ENCODE measurements around the gene CLCN6.

CLCN6 gene

DNA sequence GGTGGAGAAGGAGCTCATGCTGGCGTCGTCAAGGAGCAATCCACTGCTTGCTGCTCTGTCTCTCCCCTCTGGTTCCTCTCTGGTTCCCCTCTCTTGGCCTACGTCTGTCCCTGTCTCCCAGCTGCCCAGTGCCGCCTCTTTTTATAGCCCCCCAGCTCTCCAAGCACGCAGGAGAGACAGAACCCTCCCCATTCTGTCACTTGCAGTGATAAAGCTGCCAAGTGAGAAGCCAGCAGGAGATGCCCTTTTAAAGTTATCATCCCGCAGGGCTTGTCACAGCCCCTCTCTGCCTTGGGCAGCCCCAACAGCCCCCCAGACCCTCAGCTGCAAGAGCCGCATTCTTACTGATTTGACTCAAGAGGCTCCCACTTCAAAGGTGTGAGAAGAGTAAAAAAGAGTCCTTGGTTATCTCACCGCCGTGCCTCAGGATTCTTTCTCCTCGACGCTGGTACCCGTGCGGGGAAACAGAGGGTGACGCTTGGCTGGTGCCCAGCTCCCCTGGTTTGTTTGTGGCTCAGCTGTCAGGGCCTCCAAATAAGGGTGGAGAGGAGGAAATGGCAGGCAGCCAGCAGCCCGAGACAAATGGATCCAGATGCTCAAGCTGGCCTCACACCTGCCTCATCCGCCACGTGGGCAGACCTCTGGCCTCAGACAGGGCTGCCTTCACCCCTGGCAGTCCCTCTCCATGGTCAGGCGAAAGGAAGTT lies 41.8 kb downstream of the CLCN6 start, which contains the start of gene NPPA:
Gene NPPA (minus strand): TSS at position 117 of the 706 bp plus-strand sequence. CDS start 99 bp downstream, at position 18.
- in situ Hi-C loops (cut with MboI; ENCODE audit: low sequenced_read_pairs), result no loop called here

DNA sequence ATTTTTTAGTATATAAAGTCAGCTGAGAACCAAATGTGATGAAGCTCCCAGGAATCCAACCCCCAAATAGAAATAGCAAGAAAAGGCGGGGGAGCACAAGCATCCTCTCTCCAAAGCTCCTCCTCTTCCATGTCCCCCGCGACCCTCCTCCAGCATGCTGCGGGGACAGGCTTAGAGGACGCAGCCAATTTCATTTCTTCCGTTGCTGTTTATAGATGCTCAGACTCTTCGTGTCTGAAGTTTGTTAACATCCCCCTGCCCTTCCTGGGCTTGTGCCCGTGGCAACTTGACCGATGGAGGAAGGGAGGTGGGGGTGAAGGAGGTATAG lies 42.3 kb downstream of the CLCN6 start:
- in situ Hi-C loops (cut with MboI; ENCODE audit: low sequenced_read_pairs), result no loop called here

DNA sequence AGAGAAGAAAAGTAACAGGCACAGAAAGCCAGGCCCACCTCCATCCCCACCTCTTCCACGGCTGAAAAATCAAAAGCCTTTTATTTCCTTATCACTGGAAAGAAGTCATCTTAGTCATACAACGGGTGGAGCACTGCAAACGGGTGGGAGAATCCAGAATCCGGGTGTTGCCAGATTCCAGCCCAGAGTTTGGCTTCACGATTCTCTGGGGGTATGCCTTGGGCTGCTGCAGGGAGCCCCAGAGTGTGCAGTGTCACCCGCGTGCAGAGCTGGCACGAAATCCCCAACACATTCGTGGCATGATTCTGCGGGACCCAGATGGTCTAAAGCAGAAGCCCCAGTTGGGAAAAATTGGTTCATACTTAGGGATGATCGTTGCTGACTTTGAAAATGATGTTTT lies 44.2 kb downstream of the CLCN6 start:
- in situ Hi-C loops (cut with MboI; ENCODE audit: low sequenced_read_pairs), result no loop called here

DNA sequence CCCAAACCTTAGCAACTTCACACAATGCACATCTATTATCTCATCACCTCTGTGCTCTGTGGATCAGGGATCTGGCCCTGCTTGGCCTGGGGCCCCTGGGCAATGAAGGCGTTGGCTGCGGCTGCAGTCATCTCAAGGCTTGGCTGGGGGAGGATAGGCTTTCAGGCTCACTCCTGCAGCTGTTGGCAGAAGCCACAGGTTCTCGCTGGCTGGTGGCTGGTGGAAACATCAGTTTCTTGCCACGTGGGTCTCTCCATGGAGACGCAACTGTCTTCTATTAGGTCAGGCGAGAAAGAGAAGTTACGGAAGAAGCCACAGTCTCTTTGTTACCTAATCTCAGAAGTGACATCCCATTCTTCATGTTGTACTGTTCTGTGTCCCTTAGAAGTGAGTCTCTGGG lies 45.2 kb downstream of the CLCN6 start:
- in situ Hi-C loops (cut with MboI; ENCODE audit: low sequenced_read_pairs), result no loop called here

DNA sequence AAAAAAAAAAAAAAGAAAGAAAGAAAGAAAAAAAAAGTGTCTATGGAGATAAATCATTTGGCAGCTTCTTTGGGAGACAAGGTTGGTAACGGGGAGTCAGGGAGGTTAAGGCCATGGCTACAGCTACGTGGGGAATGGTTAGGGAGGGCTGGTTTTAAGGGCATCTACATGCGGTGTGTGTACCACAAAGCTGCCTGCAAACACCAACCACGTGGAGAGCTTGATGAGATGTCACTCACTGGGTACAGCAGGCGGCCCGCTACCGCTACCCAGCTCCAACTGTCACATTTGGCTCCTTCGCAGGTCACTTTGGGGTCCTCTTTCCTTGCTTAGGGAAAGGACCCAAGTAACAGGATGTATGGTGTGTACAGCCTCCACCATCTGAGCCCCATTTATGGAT lies 48.5 kb downstream of the CLCN6 start:
- in situ Hi-C loops (cut with MboI; ENCODE audit: low sequenced_read_pairs), result no loop called here

DNA sequence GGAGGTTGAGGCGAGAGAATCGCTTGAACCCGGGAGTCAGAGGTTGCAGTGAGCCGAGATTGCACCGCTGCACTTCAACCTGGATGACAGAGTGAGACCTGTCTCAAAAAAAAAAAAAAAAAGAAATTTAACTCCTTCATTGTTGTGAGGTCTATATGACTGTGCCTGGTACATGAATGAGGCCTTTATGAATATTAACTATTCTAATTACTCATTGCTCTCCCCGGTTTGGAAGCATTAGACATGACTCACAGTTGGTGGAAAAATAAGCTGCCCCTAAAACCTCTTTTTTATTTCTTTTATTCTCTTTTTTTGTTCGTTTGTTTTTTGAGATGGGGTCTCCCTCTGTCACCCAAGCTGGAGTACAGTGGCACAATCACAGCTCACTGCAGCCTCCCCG lies 49.4 kb downstream of the CLCN6 start:
- in situ Hi-C loops (cut with MboI; ENCODE audit: low sequenced_read_pairs), result no loop called here

DNA sequence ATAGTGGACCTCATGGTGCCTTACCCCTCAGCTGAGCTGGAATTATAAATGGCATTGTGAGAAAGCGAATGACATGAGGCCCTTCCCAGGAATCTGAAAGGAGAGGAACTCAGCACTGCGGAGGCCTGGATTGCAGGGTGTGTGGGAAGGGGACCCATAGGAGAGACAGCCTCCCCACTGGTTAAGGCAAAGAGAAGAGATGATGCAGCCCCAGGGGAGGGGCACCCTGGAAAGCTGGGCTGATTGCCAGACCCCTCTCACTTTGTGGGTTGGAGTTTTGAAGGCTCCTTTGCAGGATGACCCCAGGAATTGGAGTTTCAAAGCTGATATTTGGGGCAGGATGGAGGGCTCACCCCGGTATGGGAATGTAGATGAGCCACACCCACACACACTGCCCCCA lies 50.7 kb downstream of the CLCN6 start:
- in situ Hi-C loops (cut with MboI; ENCODE audit: low sequenced_read_pairs), result no loop called here

DNA sequence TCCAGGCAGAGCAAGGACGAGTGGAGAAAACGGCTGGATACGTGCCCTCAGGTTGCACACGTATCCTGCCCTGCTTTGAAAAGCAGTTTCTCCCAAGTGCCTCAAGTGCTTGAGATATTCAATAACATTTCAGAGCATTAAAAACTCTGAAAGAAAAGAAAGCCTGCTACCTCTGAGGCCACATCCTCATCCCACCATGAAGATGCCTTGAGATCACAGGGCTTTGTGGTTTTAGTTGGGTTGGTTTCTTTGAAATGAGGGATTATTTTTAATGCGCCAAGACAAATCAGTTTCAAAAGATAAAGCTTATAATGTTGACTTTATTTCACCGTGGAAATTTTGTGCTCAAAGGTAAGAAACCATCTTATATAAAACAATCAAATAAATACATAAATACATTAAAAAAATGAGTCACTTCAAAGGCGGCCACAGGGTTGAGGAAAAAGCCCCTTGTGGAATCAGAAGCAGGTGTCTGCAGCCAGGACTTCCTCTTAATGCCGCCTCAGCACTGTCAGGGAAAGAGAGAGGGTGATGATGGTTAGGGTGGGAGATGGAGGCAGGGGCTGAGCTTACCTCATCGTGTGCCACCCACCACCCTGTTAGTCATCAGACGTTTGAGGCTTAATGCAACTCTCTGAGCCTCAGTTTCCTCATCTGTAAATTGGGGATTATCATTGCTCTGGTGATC lies 51.3 kb downstream of the CLCN6 start:
- in situ Hi-C loops (cut with MboI; ENCODE audit: low sequenced_read_pairs), result no loop called here

DNA sequence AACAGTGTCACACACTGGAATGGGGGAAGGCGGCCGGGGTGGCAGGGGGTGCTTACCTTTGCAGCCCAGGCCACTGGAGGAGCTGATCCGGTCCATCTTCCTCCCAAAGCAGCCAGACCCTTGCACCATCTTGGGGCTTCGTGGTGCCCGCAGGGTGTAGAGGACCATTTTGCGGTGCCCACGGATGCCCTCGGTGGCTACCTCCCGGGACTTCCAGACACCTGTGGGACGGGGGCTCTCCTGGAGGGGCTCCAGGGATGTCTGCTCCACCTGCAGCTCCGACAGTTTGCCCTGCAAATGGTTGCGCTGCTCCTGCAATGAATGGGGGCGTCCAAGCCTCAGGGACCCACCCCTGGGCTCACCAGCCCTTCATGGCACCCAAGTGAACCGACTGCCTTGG lies 52.2 kb downstream of the CLCN6 start:
- in situ Hi-C loops (cut with MboI; ENCODE audit: low sequenced_read_pairs), result no loop called here

DNA sequence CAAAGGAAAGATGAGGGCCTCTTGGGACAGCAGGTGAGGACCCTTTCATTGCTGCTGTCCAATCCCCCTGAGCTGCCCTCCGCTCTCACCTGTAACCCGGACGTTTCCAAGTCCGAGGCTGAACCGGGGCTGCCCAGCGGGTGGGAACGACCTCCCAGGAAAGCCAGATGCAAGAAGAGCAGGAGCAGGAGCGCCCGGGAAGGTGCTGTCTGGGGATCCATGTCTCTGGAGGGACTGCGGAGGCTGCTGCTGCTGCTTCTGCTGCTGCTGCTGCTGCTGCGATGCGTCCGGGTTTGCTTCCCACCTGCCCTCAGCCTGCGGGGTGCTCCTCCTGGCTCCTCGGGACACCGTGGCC lies 52.6 kb downstream of the CLCN6 start, which contains the start of gene NPPB:
Gene NPPB (minus strand): TSS at position 333 of the 355 bp plus-strand sequence. CDS start 112 bp downstream, at position 221.
- in situ Hi-C loops (cut with MboI; ENCODE audit: low sequenced_read_pairs), result no loop called here

DNA sequence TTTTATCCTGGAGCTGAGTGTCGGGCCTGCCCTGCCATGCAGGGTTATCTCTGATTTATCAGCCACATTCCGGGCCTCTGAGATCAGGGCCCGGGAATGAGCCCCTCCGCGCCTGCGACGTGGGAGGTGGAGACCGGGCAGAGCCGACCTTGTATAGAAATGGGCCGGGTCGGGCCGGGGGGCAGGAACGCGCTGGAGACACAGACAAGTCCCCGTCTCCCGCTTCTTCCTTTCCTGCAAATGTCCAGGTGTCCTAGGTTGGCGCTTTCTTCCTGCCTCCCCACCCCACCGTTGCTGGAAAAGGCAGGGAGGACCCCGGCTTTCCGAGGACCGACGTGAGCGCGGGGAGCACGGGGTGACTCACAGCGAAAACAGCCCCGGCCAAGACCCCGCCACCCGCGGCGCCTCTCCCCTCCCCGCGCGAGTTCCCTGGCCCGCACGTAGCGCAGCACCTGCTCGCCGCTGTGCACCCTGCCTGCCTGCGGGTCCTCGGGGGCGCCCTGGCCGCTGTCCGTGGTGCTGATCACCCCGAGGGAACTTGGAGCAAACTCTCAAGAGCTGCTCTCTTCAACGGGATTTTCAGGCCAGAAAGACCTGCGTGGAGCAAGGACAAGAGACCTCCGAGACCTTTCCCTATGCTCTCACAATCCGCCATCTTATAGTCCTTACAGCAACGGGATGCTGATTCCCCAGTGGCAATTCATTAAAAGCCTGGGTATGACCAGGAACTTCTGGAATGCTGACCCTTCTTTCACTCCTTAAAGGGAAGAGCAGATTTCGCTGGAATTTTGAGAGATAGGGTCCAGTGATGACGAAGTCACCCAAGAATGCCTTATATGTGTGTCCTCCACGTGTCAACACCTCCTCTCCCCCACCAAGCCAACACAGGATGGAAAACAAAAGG lies 53.2 kb downstream of the CLCN6 start:
- in situ Hi-C loops (cut with MboI; ENCODE audit: low sequenced_read_pairs), result no loop called here

DNA sequence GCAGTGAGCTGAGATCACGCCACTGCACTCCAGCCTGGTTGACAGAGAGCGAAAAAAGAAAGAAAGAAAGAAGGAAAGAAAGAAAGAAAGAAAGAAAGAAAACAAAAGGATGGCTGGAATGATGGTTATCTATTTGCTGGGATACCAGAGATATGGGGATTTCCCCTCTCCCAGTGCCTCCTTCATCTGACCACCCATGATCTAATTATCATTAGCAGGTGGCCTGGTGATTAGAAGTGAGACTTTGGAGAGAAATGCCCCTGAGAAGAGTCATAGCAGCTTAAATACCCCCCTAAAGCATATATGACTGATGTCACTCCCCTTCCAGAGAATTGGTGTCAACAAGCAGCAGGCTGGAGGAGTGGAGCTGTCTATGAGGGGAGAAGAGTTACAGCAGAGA lies 54.1 kb downstream of the CLCN6 start:
- in situ Hi-C loops (cut with MboI; ENCODE audit: low sequenced_read_pairs), result no loop called here

DNA sequence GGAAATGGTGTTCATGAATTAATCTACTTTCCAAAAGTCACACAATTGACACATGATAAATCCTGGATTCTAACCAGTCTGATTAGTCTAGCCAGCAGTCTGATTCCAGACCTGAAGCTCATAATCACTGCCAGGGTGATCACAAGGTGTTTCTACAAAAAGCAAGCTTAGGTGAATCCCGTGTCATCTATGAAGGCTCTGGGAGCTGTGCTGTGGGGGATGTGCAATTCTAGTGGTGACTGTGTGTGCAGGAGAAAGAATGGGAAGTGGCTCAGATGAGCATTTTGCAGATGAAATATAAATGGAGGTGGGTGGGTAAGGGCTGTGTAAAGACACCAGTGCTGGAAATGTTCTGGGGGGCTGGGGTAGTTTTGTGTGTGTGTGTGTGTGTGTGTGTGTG lies 54.6 kb downstream of the CLCN6 start:
- in situ Hi-C loops (cut with MboI; ENCODE audit: low sequenced_read_pairs), result no loop called here

DNA sequence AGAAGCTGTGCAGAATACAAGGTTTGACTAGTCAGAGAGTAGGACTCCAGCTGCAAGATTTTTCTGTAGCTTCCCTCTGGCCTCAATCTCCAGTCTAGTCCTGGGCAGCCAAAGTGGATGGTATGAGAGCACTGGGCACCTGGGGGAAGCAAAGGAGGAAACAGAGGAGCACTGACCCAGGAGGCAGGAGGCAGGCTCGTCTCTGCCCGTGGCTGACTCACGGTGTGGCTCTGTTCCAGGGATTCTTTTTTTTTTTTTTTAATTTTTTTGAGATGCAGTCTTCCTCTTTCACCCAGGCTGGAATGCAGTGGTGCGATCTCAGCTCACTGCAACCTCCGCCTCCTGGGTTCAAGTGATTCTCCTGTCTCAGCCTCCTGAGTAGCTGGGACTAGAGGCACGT lies 56.9 kb downstream of the CLCN6 start:
- in situ Hi-C loops (cut with MboI; ENCODE audit: low sequenced_read_pairs), result no loop called here

DNA sequence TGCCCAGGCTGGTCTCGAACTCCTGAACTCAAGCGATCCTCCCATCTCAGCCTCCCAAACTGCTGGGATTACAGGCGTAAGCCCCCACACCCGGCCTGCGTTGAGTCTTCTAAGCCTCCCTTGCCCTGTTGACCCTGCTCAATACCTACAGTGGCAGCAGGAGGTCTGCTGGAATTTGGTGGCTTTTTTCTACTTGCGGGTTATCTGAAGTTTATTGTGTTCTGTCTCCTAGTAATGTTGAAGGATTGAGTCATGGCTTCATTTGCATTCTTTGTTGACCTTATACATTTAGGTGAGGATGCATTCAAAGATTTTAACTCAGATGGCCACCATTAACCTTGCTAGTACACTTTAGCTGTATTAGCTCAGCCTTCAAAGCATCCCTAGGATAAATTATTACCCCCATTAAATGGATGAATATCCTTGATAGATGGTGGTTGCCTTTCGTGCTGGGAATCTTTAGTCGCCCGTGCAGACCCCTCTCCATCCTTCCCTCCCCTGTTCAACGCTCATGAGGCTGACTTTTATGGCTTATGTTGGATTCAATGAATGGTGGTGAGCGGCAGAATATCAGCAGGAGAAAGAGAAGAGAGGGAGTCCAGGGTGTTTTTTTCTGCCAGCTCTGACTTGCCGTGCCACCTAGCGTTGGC lies 62.5 kb downstream of the CLCN6 start:
- in situ Hi-C loops (cut with MboI; ENCODE audit: low sequenced_read_pairs), result no loop called here

DNA sequence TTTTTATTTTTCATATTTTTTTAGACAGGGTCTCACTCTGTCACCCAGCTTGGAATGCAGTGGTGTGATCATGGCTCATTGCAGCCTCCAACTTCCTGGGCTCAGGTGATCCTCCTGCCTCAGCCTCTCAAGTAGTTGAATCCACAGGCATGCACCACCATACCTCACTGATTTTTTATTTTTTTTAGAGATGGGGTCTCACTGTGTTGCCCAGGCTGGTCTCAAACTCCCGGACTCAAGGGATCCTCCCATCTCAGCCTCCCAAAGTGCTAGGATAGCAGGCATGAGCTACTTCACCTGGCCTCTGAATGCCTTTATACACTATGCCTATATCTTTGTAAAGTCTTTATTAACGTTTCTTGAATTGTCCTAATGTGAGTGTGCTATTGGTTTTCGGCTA lies 63.1 kb downstream of the CLCN6 start:
- in situ Hi-C loops (cut with MboI; ENCODE audit: low sequenced_read_pairs), result no loop called here

DNA sequence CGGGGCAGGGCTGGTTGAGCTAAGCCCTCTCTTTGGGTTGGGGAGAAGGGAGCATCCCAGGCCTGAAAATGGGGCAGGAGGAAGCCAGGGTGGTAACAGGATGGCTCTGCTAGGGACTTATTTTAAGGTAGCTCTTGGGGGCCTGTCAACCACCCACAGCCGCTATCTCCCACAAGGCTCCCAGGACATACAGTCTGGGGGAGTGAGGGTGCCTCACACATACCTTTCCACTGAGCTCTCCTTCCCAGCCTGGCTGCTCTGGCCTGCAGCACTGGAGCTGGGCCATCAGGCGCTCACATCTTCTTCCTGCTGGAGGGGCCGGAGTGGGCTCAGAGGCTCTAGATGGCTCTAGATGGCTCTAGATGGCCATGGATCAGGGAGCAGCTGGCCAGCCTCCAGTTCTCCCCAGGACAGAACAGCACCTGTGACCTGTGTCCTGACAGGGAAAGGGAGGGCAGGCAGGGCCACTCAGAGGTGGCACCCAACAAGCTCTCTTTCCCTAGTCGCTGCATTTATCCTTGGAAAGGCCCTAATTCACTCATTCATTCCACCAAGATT lies 63.7 kb downstream of the CLCN6 start:
- in situ Hi-C loops (cut with MboI; ENCODE audit: low sequenced_read_pairs), result no loop called here

DNA sequence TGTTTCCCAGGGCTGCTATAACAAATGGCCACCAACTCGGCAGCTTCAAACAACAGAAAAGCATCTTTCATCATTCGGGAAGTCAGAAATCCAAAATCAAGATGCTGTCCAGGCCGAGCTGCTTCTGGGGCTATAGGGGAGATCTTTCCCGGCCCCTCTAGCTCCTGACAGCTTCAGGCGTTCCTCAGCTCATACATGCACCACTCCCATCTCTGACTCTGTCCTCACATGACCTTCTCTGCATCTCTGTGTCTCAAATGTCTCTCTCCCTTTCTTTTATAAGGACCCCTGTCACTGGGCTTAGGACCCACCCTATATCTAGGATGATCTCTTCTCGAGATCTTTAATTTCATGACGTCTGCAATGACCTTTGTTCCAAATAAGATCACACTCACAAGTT lies 66.6 kb downstream of the CLCN6 start:
- in situ Hi-C loops (cut with MboI; ENCODE audit: low sequenced_read_pairs), result no loop called here

DNA sequence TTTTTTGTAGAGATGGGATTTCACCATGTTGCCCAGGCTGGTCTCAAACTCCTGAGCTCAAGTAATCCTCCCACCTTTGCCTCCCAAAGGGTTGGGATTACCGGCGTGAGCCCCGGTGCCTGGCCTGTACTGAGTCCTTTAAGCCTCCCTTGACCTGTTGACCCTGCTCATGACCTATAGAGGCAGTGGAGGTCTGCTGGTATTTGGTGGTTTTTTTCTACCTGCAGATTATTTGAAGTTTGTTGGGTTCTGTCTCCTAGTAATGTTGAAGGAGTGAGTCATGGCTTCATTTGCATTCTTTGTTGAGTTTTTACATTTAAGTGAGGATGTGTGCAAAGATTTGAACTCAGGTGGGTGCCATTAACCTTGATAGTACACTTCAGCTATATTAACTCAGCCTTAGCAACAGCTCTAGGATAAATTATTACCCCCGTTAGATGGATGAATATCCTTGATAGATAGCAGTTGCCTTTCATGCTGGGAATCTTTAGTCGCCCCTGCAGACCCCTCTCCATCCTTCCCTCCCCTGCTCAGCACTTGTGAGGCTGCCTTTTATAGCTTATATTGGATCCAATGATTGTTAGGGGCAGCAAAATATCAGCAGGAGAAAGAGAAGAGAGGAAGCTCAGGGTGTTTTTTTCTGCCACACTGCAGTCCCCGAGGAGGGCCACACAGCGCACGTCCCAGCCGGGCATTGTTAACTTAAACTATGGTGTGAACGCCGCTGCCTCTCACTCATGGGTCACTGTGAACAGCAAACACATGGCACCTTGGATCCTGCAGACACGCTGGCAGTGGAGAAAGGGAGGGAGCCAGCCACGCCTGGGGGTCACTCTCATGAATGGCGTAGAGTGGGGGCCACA lies 67.6 kb downstream of the CLCN6 start:
- in situ Hi-C loops (cut with MboI; ENCODE audit: low sequenced_read_pairs), result no loop called here

DNA sequence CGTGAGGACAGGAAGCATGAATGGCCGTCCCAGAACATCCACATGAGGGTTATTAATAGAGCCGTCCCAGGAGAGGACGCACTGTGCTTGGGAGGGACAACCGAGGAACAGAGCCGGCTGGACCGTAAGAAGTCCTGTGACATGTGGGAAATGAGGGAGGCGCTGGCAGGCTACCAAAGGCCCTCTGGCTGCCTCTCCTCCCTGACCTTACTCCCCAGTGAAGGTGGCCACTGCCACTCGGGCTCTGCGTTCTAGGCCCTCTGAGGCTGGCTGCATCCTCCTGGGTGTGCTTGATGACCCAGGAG lies 68.2 kb downstream of the CLCN6 start:
- in situ Hi-C loops (cut with MboI; ENCODE audit: low sequenced_read_pairs), result no loop called here
